H1 (cell line): ENCODE results near the gene IL32.
"Not testable (repeated sequence)": the region's sequence is repeated elsewhere in the genome, so short reads cannot be mapped to it uniquely, and the experiment has no call there.

ENCODE experiments used
- BACH1 ChIP-seq: IDR thresholded peaks from 2 replicates; pipeline ENCODE4 v1.6.1; 2012; ENCODE audit warnings: low read length, improper control_type of control experiment
- CBX8 ChIP-seq: fragments of 300-800, 300-1000 bp; sonication (generic); IDR thresholded peaks from 2 replicates; pipeline ENCODE4 v1.7.1; 2016; ENCODE audit warnings: low read depth, low read length, borderline replicate concordance
- EZH2 ChIP-seq: fragments of 200-600 bp; sonication (generic); IDR thresholded peaks from 2 replicates; pipeline ENCODE4 v1.7.1; 2012; ENCODE audit warnings: low read depth, mild to moderate bottlenecking, moderate library complexity, low read length, inconsistent platforms; ENCODE audit not compliant: severe bottlenecking
- GABPA ChIP-seq: IDR thresholded peaks from 2 replicates; pipeline ENCODE4 v1.6.1; 2011; ENCODE audit warnings: mild to moderate bottlenecking, low read length, moderate library complexity, borderline replicate concordance; ENCODE audit not compliant: insufficient read depth
- HDAC2 ChIP-seq, 2 experiments: fragments of 300-600 bp in 1 of 2; sonication (generic) in 1 of 2; IDR thresholded peaks; 2 replicates each; pipeline ENCODE4 v1.6.1; 2011 to 2012; ENCODE audit warnings: low read depth in 2 of 2, low read length in 2 of 2, mild to moderate bottlenecking in 2 of 2, moderate library complexity in 2 of 2, borderline replicate concordance in 1 of 2, inconsistent platforms in 1 of 2
- POLR2A ChIP-seq, 2 experiments: IDR thresholded peaks; 1 replicate in 1 of 2; 2 replicates in 1 of 2; pipeline ENCODE4 v1.6.1; 2011; ENCODE audit warnings: low read depth in 2 of 2, low read length in 2 of 2, mild to moderate bottlenecking in 2 of 2; ENCODE audit errors: control extremely low read depth in 1 of 2
- RAD21 ChIP-seq, 2 experiments: IDR thresholded peaks in 1 of 2; conservative IDR thresholded peaks in 1 of 2; 2 replicates each; pipeline ENCODE4 v1.6.1; 2011; ENCODE audit warnings: low read depth in 2 of 2, low read length in 2 of 2, improper control_type of control experiment in 1 of 2, inconsistent platforms in 1 of 2, mild to moderate bottlenecking in 1 of 2, moderate library complexity in 1 of 2
- SP4 ChIP-seq: IDR thresholded peaks from 2 replicates; pipeline ENCODE4 v1.6.1; 2012; ENCODE audit warnings: low read length, inconsistent platforms
- TF ChIP-seq, protein P1 (sequence below), 3 experiments: IDR thresholded peaks; 1 replicate in 2 of 3; 2 replicates in 1 of 3; pipeline versions ENCODE4 v1.5.1 to v1.6.1; 2011; ENCODE audit warnings: low read length in 3 of 3, mild to moderate bottlenecking in 3 of 3, inconsistent platforms in 2 of 3, low read depth in 1 of 3, moderate library complexity in 1 of 3; ENCODE audit not compliant: insufficient read depth in 1 of 3; ENCODE audit errors: control extremely low read depth in 1 of 3
- TF ChIP-seq, protein P2 (sequence below): IDR thresholded peaks from 2 replicates; pipeline ENCODE4 v1.6.1; 2011; ENCODE audit warnings: low read length, improper control_type of control experiment

DNA sequence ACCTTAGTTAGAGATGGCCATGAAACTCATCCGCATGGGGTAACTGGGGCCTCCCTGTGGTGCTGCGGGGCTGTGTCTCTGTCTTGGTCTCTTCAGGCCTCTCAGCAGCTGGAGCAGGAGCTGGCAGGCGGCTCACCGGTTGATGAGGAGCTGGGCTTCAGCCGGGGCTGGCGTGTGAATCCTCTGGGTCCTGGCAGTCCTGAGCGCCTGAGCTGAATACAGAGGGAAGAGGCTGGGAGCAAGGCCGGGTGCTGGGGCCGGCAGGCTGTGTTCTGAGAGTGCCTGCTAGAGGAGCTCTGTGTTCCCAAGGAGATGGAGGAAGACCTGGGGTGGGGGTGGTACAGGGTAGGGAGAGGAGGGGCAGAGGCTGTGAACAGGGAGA lies 9.7 kb upstream of the IL32 start:
- not testable (repeated sequence) for TF ChIP-seq RAD21 (IDR thresholded peaks at IDR 0.05 in 1 of 2, conservative IDR thresholded peaks at IDR 0.05 in 1 of 2; ENCODE audit: low read depth in 2 of 2, low read length in 2 of 2); POLR2A (IDR thresholded peaks at IDR 0.05; ENCODE audit: control extremely low read depth in 1 of 2, low read depth in 2 of 2, low read length in 2 of 2); GABPA; BACH1; HDAC2 (IDR thresholded peaks at IDR 0.05; ENCODE audit: borderline replicate concordance in 1 of 2, low read depth in 2 of 2, low read length in 2 of 2); SP4; CBX8; EZH2
- TF ChIP-seq, protein P1, sequence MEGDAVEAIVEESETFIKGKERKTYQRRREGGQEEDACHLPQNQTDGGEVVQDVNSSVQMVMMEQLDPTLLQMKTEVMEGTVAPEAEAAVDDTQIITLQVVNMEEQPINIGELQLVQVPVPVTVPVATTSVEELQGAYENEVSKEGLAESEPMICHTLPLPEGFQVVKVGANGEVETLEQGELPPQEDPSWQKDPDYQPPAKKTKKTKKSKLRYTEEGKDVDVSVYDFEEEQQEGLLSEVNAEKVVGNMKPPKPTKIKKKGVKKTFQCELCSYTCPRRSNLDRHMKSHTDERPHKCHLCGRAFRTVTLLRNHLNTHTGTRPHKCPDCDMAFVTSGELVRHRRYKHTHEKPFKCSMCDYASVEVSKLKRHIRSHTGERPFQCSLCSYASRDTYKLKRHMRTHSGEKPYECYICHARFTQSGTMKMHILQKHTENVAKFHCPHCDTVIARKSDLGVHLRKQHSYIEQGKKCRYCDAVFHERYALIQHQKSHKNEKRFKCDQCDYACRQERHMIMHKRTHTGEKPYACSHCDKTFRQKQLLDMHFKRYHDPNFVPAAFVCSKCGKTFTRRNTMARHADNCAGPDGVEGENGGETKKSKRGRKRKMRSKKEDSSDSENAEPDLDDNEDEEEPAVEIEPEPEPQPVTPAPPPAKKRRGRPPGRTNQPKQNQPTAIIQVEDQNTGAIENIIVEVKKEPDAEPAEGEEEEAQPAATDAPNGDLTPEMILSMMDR (IDR thresholded peaks at IDR 0.05; ENCODE audit: control extremely low read depth in 1 of 3, insufficient read depth in 1 of 3, low read depth in 1 of 3, low read length in 3 of 3): not testable (repeated sequence)
- TF ChIP-seq, protein P2, sequence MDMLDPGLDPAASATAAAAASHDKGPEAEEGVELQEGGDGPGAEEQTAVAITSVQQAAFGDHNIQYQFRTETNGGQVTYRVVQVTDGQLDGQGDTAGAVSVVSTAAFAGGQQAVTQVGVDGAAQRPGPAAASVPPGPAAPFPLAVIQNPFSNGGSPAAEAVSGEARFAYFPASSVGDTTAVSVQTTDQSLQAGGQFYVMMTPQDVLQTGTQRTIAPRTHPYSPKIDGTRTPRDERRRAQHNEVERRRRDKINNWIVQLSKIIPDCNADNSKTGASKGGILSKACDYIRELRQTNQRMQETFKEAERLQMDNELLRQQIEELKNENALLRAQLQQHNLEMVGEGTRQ: not testable (repeated sequence)
